Measurements from ENCODE around the gene INSRR. TPM values are rescaled to one million over a fixed set of nuclear protein-coding genes. Genes with fewer than 3 reads are reported as not detected.

The INSRR gene
- total and polyA plus RNA-seq, 4 donors: 0.01 TPM; not detected in 3

DNA sequence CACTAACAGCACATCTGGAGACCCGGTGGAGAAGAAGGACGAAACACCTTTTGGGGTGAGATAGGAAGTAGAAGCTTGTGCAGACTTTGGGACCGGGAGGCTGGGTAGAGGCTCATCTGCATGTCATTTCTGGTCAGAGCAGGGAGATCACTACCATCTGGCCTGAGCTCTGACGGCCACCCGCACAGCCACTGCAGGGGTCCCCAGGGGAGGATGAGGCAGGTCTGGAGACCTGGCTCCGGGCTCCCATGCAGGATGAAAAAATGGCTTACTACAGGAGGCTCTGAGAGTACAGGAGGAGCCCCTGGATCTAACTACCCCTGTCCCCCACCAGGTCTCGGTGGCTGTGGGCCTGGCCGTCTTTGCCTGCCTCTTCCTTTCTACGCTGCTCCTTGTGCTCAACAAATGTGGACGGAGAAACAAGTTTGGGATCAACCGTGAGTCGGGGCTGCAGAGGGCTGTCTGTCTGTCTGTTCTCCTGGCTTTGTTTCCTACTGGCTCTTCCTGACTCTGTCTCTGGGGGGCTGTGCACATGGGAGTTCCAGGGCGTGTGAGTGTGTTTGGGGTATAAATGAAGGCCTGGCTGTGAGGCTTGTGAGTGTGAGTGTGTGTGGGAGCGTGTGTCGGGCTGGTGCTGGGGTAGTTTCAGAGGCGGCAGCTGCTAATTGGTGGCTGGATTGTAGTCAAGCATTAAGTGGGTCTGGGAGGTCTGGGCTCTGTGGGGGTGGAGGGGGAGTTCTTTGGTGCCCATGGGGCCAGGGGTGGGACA is 15.8 kb upstream of the INSRR start:
- DNase-seq (ENCODE audit: low spot score): no peak
- H3K4me3 ChIP-seq (ENCODE audit: low read depth in 1 of 3, low read length in 3 of 3): no peak overlapping the region
- TF ChIP-seq, protein P1, sequence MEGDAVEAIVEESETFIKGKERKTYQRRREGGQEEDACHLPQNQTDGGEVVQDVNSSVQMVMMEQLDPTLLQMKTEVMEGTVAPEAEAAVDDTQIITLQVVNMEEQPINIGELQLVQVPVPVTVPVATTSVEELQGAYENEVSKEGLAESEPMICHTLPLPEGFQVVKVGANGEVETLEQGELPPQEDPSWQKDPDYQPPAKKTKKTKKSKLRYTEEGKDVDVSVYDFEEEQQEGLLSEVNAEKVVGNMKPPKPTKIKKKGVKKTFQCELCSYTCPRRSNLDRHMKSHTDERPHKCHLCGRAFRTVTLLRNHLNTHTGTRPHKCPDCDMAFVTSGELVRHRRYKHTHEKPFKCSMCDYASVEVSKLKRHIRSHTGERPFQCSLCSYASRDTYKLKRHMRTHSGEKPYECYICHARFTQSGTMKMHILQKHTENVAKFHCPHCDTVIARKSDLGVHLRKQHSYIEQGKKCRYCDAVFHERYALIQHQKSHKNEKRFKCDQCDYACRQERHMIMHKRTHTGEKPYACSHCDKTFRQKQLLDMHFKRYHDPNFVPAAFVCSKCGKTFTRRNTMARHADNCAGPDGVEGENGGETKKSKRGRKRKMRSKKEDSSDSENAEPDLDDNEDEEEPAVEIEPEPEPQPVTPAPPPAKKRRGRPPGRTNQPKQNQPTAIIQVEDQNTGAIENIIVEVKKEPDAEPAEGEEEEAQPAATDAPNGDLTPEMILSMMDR (IDR thresholded peaks at IDR 0.05; ENCODE audit: low read depth, low read length, missing input control): no peak
- TF ChIP-seq SP1 (IDR thresholded peaks at IDR 0.05): no peak
- TF ChIP-seq, protein P2, sequence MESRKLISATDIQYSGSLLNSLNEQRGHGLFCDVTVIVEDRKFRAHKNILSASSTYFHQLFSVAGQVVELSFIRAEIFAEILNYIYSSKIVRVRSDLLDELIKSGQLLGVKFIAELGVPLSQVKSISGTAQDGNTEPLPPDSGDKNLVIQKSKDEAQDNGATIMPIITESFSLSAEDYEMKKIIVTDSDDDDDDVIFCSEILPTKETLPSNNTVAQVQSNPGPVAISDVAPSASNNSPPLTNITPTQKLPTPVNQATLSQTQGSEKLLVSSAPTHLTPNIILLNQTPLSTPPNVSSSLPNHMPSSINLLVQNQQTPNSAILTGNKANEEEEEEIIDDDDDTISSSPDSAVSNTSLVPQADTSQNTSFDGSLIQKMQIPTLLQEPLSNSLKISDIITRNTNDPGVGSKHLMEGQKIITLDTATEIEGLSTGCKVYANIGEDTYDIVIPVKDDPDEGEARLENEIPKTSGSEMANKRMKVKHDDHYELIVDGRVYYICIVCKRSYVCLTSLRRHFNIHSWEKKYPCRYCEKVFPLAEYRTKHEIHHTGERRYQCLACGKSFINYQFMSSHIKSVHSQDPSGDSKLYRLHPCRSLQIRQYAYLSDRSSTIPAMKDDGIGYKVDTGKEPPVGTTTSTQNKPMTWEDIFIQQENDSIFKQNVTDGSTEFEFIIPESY (IDR thresholded peaks at IDR 0.05): no peak
- no peak for TF ChIP-seq JUND (IDR thresholded peaks at IDR 0.05)
- TF ChIP-seq RAD21 (IDR thresholded peaks at IDR 0.05): no peak
- TF ChIP-seq EGR1 (IDR thresholded peaks at IDR 0.05; ENCODE audit: low read depth in 2 of 2): no peak
- TF ChIP-seq TAF1 (conservative IDR thresholded peaks at IDR 0.05): no peak
- no peak for TF ChIP-seq GABPA (IDR thresholded peaks at IDR 0.05 in 1 of 2, conservative IDR thresholded peaks at IDR 0.05 in 1 of 2)
- TF ChIP-seq HNF4A (conservative IDR thresholded peaks at IDR 0.05): no peak
- H3K27ac ChIP-seq (ENCODE audit: low read depth in 1 of 2, low read length in 2 of 2): no peak overlapping the region
- H3K36me3 ChIP-seq (ENCODE audit: control insufficient read depth in 4 of 4, insufficient read depth in 3 of 4, low read depth in 1 of 4, low read length in 3 of 4): no peaks in the 10 kb centered on the region
- no peaks in the 10 kb centered on the region for H3K4me1 ChIP-seq (ENCODE audit: control insufficient read depth in 4 of 4, insufficient read depth in 4 of 4, low read length in 3 of 4)
- no peaks in the 10 kb centered on the region for H3K9me3 ChIP-seq (ENCODE audit: control insufficient read depth in 4 of 4, low read length in 3 of 4)
- H3K27me3 ChIP-seq (ENCODE audit: control insufficient read depth in 4 of 4, insufficient read depth in 4 of 4, low read length in 3 of 4): no peaks in the 10 kb centered on the region
- 82% methylated on average over 16 of the region's 16 CpGs for WGBS
- no peak overlapping the region for H3K9ac ChIP-seq (ENCODE audit: low read depth in 1 of 2, low read length in 2 of 2)

DNA sequence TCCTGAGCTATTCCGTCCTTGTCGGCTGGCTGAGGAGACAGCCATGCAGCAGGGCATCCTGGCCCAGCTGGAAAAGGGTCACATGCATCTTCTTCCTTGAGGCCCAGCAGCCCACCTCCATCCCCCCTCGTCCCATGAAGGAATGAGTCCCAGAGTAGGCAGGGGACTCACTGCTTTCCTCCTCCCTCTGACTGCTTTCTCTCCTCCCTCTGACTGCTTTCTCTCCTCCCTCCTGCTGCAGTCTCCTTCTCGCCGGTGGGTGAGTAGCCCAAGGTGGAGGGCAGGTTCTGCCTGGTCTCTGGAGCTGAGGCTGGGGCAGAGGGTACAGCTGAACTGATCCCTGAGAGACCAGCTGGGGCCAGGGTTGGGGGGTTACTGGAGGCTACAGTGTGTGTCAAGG is 15.2 kb upstream of the INSRR start:
- Histone ChIP-seq H3K27ac (ENCODE audit: low read depth in 1 of 2, low read length in 2 of 2) (no peak overlapping the region), H3K36me3 (ENCODE audit: control insufficient read depth in 4 of 4, insufficient read depth in 3 of 4, low read depth in 1 of 4, low read length in 3 of 4) (no peaks in the 10 kb centered on the region), H3K27me3 (ENCODE audit: control insufficient read depth in 4 of 4, insufficient read depth in 4 of 4, low read length in 3 of 4) (no peaks in the 10 kb centered on the region), H3K4me3 (ENCODE audit: low read depth in 1 of 3, low read length in 3 of 3) (no peak overlapping the region), H3K9me3 (ENCODE audit: control insufficient read depth in 4 of 4, low read length in 3 of 4) (no peaks in the 10 kb centered on the region), H3K4me1 (ENCODE audit: control insufficient read depth in 4 of 4, insufficient read depth in 4 of 4, low read length in 3 of 4) (no peaks in the 10 kb centered on the region), H3K9ac (ENCODE audit: low read depth in 1 of 2, low read length in 2 of 2) (no peak overlapping the region)
- WGBS: 79% methylated on average over 5 of the region's 5 CpGs
- no peak for DNase-seq (ENCODE audit: low spot score)
- TF ChIP-seq FOXA1 (IDR thresholded peaks at IDR 0.05) (no peak), SP1 (IDR thresholded peaks at IDR 0.05) (no peak), RXRA (IDR thresholded peaks at IDR 0.05) (no peak), HNF4A (conservative IDR thresholded peaks at IDR 0.05) (no peak)

DNA sequence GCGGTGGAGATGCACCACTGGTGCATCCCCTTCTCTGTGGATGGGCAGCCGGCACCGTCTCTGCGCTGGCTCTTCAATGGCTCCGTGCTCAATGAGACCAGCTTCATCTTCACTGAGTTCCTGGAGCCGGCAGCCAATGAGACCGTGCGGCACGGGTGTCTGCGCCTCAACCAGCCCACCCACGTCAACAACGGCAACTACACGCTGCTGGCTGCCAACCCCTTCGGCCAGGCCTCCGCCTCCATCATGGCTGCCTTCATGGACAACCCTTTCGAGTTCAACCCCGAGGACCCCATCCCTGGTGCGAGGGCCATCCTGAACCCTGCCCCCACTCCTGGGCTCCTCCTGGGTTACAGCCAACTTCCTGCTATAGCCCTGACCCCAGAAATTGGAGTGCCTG is 14.7 kb upstream of the INSRR start:
- Histone ChIP-seq H3K27ac (ENCODE audit: low read depth in 1 of 2, low read length in 2 of 2) (no peak overlapping the region), H3K27me3 (ENCODE audit: control insufficient read depth in 4 of 4, insufficient read depth in 4 of 4, low read length in 3 of 4) (no peaks in the 10 kb centered on the region), H3K9me3 (ENCODE audit: control insufficient read depth in 4 of 4, low read length in 3 of 4) (no peaks in the 10 kb centered on the region), H3K9ac (ENCODE audit: low read depth in 1 of 2, low read length in 2 of 2) (no peak overlapping the region), H3K36me3 (ENCODE audit: control insufficient read depth in 4 of 4, insufficient read depth in 3 of 4, low read depth in 1 of 4, low read length in 3 of 4) (no peaks in the 10 kb centered on the region), H3K4me1 (ENCODE audit: control insufficient read depth in 4 of 4, insufficient read depth in 4 of 4, low read length in 3 of 4) (no peaks in the 10 kb centered on the region), H3K4me3 (ENCODE audit: low read depth in 1 of 3, low read length in 3 of 3) (no peak overlapping the region)
- no peak for DNase-seq (ENCODE audit: low spot score)
- 93% methylated on average over 18 of the region's 18 CpGs for WGBS
- TF ChIP-seq YY1 (IDR thresholded peaks at IDR 0.05) (no peak), RAD21 (IDR thresholded peaks at IDR 0.05) (no peak), RXRA (IDR thresholded peaks at IDR 0.05) (no peak), GABPA (IDR thresholded peaks at IDR 0.05 in 1 of 2, conservative IDR thresholded peaks at IDR 0.05 in 1 of 2) (no peak), HNF4A (conservative IDR thresholded peaks at IDR 0.05) (no peak), JUND (IDR thresholded peaks at IDR 0.05) (no peak), TAF1 (conservative IDR thresholded peaks at IDR 0.05) (no peak)
- TF ChIP-seq, protein P1 (IDR thresholded peaks at IDR 0.05; ENCODE audit: low read depth, low read length, missing input control): no peak
- TF ChIP-seq, protein P3, sequence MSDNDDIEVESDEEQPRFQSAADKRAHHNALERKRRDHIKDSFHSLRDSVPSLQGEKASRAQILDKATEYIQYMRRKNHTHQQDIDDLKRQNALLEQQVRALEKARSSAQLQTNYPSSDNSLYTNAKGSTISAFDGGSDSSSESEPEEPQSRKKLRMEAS (IDR thresholded peaks at IDR 0.05): no peak
- TF ChIP-seq, protein P4, sequence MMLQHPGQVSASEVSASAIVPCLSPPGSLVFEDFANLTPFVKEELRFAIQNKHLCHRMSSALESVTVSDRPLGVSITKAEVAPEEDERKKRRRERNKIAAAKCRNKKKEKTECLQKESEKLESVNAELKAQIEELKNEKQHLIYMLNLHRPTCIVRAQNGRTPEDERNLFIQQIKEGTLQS (IDR thresholded peaks at IDR 0.05): no peak
- TF ChIP-seq, protein P2 (IDR thresholded peaks at IDR 0.05): no peak
